Neuronal stem cell (in vitro differentiated cells): ENCODE data around the gene TPI1.
"Not testable (repeated sequence)": the region's sequence is repeated elsewhere in the genome, so short reads cannot be mapped to it uniquely, and the experiment has no call there.

Experiments
- DNase-seq: peaks from one replicate; pipeline ENCODE4 v3.0.0-alpha.2; 2013; ENCODE audit warnings: low spot score
- H2AFZ ChIP-seq: one replicate; pipeline ENCODE4 v1.6.1; 2013; ENCODE audit warnings: mild to moderate bottlenecking, low read length, inconsistent platforms
- H2AK5ac ChIP-seq: 2 replicates; pipeline ENCODE4 v1.6.1; 2013; ENCODE audit warnings: low read depth, mild to moderate bottlenecking, inconsistent platforms, low read length, moderate library complexity, mixed read lengths
- H2BK120ac ChIP-seq: 2 replicates; pipeline ENCODE4 v1.6.1; 2013; ENCODE audit warnings: low read depth, mild to moderate bottlenecking, inconsistent platforms, low read length, moderate library complexity, mixed read lengths
- H2BK12ac ChIP-seq: one replicate; pipeline ENCODE4 v1.6.1; 2013; ENCODE audit warnings: low read length, inconsistent platforms
- H2BK15ac ChIP-seq: 2 replicates; pipeline ENCODE4 v1.6.1; 2013; ENCODE audit warnings: mild to moderate bottlenecking, low read length, inconsistent platforms, mixed read lengths
- H2BK5ac ChIP-seq: one replicate; pipeline ENCODE4 v1.6.1; 2013; ENCODE audit warnings: inconsistent platforms, mild to moderate bottlenecking, low read length, moderate library complexity
- H3K14ac ChIP-seq: one replicate; pipeline ENCODE4 v1.6.1; 2013; ENCODE audit warnings: low read length, inconsistent platforms
- H3K18ac ChIP-seq: 2 replicates; pipeline ENCODE4 v1.6.1; 2013; ENCODE audit warnings: low read length, inconsistent platforms
- H3K23ac ChIP-seq: 2 replicates; pipeline ENCODE4 v1.6.1; 2013; ENCODE audit warnings: low read depth, mild to moderate bottlenecking, mixed read lengths, low read length, inconsistent platforms; ENCODE audit not compliant: poor library complexity
- H3K27ac ChIP-seq: replicated peaks from 3 replicates; pipeline ENCODE4 v1.5.1; 2013; ENCODE audit warnings: low read length, inconsistent platforms
- H3K27me3 ChIP-seq, 3 experiments: 2 replicates each; pipeline ENCODE4 v1.6.1; 2013; ENCODE audit warnings: low read length in 3 of 3, mild to moderate bottlenecking in 2 of 3, inconsistent platforms in 1 of 3, low read depth in 1 of 3, mixed read lengths in 1 of 3, moderate library complexity in 1 of 3; ENCODE audit not compliant: control insufficient read depth in 3 of 3, insufficient read depth in 3 of 3
- H3K36me3 ChIP-seq, 2 donors: replicated peaks in 1 of 2; 2 replicates each; pipeline ENCODE4 v1.6.1; 2013; ENCODE audit warnings: low read length in 2 of 2; ENCODE audit not compliant: control insufficient read depth in 2 of 2, insufficient read depth in 2 of 2
- H3K4ac ChIP-seq: 2 replicates; pipeline ENCODE4 v1.6.1; 2013; ENCODE audit warnings: inconsistent platforms, mild to moderate bottlenecking, low read length, moderate library complexity
- H3K4me1 ChIP-seq, 2 donors: 1 replicate in 1 of 2; 2 replicates in 1 of 2; pipeline ENCODE4 v1.6.1; 2013; ENCODE audit warnings: low read length in 2 of 2, low read depth in 1 of 2; ENCODE audit not compliant: control insufficient read depth in 2 of 2, insufficient read depth in 1 of 2
- H3K4me2 ChIP-seq: one replicate; pipeline ENCODE4 v1.6.1; 2013; ENCODE audit warnings: mild to moderate bottlenecking, low read length, inconsistent platforms; ENCODE audit not compliant: insufficient read depth, poor library complexity, severe bottlenecking
- H3K4me3 ChIP-seq, 2 donors: 2 replicates each; pipeline ENCODE4 v1.5.1; 2013; ENCODE audit warnings: low read length in 2 of 2, mild to moderate bottlenecking in 2 of 2, inconsistent platforms in 1 of 2, moderate library complexity in 1 of 2
- H3K79me1 ChIP-seq: one replicate; pipeline ENCODE4 v1.6.1; 2013; ENCODE audit warnings: low read depth, mild to moderate bottlenecking, inconsistent platforms, low read length, moderate library complexity
- H3K9ac ChIP-seq: one replicate; pipeline ENCODE4 v1.6.1; 2013; ENCODE audit warnings: mild to moderate bottlenecking, low read depth, low read length, inconsistent platforms; ENCODE audit not compliant: poor library complexity
- H3K9me3 ChIP-seq, 2 donors: replicated peaks in 1 of 2; 2 replicates each; pipeline versions ENCODE3 to v1.6.1; 2013; ENCODE audit warnings: low read length in 2 of 2, mild to moderate bottlenecking in 2 of 2, inconsistent platforms in 1 of 2, low read depth in 1 of 2, mixed read lengths in 1 of 2, moderate library complexity in 1 of 2; ENCODE audit not compliant: control insufficient read depth in 2 of 2, insufficient read depth in 1 of 2
- H4K8ac ChIP-seq: one replicate; pipeline ENCODE4 v1.6.1; 2013; ENCODE audit warnings: low read depth, mild to moderate bottlenecking, inconsistent platforms, low read length, moderate library complexity
- H4K91ac ChIP-seq: one replicate; pipeline ENCODE4 v1.6.1; 2013; ENCODE audit warnings: low read length, low read depth, mild to moderate bottlenecking, inconsistent platforms; ENCODE audit not compliant: poor library complexity
- WGBS, 2 donors: extraction: QIAGEN DNeasy Blood & Tissue Kit; methylation state at CpG; one replicate each; pipeline ENCODE4 v1.1.7; 2013; ENCODE audit warnings: missing lambda C conversion rate in 2 of 2, mixed read lengths in 1 of 2; ENCODE audit not compliant: insufficient read length in 2 of 2, insufficient replicate concordance in 1 of 2; ENCODE audit errors: extremely low coverage in 2 of 2; 5-methylcytosine and 5-hydroxymethylcytosine counted together

Gene TPI1

GRCh38 chr12:6888794-6889193, 21.5 kb downstream of the TPI1 start:
- not testable (repeated sequence) for H2AFZ ChIP-seq, H3K14ac ChIP-seq, H2BK120ac ChIP-seq, H3K79me1 ChIP-seq, H3K4me1 ChIP-seq, H3K27ac ChIP-seq, H3K4ac ChIP-seq, H3K4me2 ChIP-seq, H2BK15ac ChIP-seq, H4K8ac ChIP-seq, DNase-seq, H3K18ac ChIP-seq, H3K27me3 ChIP-seq, H4K91ac ChIP-seq, H2BK12ac ChIP-seq, H3K23ac ChIP-seq, H3K9ac ChIP-seq, H2AK5ac ChIP-seq, H3K4me3 ChIP-seq, H2BK5ac ChIP-seq, H3K9me3 ChIP-seq
- WGBS, 2 donors = no CpG with 5 or more reads among the region's 7 CpGs
- peaks cover 2 to 12% of the 10 kb centered on the region in 2 donors for H3K36me3 ChIP-seq

- H3K23ac ChIP-seq, H3K4me1 ChIP-seq, H2BK120ac ChIP-seq, H3K18ac ChIP-seq, H3K9me3 ChIP-seq, H3K4me3 ChIP-seq, H2BK5ac ChIP-seq, H2AK5ac ChIP-seq, H4K91ac ChIP-seq, H3K14ac ChIP-seq, H2BK12ac ChIP-seq, H3K4ac ChIP-seq, H4K8ac ChIP-seq, H3K9ac ChIP-seq, H3K27me3 ChIP-seq, H2BK15ac ChIP-seq, H3K79me1 ChIP-seq, DNase-seq, H3K36me3 ChIP-seq, H2AFZ ChIP-seq, H3K4me2 ChIP-seq: not testable (repeated sequence)
- whole genome bisulfite sequencing, 2 donors = no CpG with 5 or more reads among the region's 21 CpGs
- peak overlapping the region; percentile 70 for H3K27ac ChIP-seq
Measured at GRCh38 chr12:6889775-6890573, 22.6 kb downstream of the TPI1 start.

DNA sequence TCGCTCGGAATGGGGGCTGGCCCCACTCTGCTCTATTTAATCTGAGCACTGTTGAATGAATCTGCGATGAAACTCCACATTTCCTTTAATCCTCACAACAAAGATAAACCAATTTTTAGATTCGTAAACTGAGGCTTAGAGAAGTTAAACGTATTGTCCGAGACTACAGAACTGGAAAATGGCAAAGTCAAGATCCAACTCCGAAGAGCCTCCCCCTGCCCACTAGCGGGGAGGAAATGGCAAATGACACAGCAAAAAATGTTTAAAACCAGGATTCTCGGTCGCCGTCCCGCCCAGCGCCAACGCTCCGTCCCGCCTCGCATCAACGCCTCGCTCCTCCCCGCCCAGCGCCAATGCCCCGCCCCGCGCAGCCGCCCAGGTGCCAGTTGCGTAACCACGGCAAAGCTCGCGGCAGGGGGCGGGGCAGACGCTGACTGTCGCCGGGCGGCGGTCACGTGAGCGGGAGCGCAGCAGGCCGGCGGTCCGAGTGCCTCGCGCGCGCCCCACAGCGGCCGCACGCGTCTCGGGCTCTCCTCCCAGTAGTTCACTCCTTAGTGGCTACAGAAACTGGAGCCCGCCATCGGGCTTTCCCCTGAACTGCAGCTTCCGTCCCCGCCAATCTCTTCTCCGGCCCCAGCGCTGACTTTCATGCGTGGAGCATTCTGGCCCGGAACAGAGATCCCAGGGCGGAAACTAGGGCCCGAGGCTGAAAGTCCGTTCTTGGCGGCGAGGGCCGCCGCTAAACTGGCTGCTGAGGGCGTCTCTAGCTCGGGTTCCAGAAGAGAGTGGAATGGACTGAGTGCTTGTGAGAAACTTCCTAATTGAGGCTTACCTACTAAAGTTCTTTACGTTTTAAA, 23.7 kb downstream of the TPI1 start:
- H3K4me1 ChIP-seq = peaks cover 5 to 7% of the 10 kb centered on the region in 2 donors
- no peak overlapping the region for H2BK15ac ChIP-seq
- H2BK12ac ChIP-seq = no peak overlapping the region
- H3K4ac ChIP-seq = no peak overlapping the region
- H2AFZ ChIP-seq = peak overlapping the region; percentile 95
- H3K27me3 ChIP-seq = no peaks in the 10 kb centered on the region
- peak overlapping the region; percentile 73 for H3K4me2 ChIP-seq
- peak overlapping the region; percentile 76 for H3K27ac ChIP-seq
- no peak overlapping the region for H3K9ac ChIP-seq
- no peak overlapping the region for H4K8ac ChIP-seq
- no peak overlapping the region for H2BK5ac ChIP-seq
- no peak overlapping the region for H3K14ac ChIP-seq
- no peaks in the 10 kb centered on the region for H3K9me3 ChIP-seq
- no peaks in the 10 kb centered on the region for H3K79me1 ChIP-seq
- H3K36me3 ChIP-seq = no peaks in the 10 kb centered on the region
- H2AK5ac ChIP-seq = no peak overlapping the region
- peak overlapping the region; percentile 94 for H3K18ac ChIP-seq
- peak; percentile 96 for DNase-seq
- no CpG with 5 or more reads among the region's 68 CpGs for WGBS, 2 donors
- H3K23ac ChIP-seq = peak overlapping the region; percentile 49
- H4K91ac ChIP-seq = no peak overlapping the region
- H2BK120ac ChIP-seq = no peak overlapping the region
- H3K4me3 ChIP-seq = peak overlapping the region; percentile 32 to 78

DNA sequence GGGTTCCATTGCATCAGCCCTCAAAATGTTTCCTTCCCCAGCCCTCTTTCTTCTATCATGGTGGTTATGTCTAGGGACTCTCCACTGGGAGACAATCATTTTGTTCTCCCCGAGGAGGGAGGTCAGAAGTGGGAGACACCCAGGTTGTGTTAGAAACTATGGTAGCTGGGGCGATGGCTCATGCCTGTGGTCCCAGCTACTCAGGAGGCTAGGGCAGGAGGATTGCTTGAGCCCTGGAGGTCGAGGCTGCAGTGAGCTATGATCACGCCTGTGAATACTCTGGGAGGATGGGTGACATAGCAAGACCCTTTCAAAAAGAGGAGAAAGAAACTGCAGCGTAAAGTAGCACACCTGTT, 24.3 kb downstream of the TPI1 start:
- Histone ChIP-seq H3K18ac (no peak overlapping the region), H3K4me3 (peak overlapping the region in 1 of 2 donors; percentile 78), H2BK120ac (no peak overlapping the region), H3K9me3 (no peaks in the 10 kb centered on the region), H2AFZ (peak overlapping the region; percentile 95), H3K36me3 (no peaks in the 10 kb centered on the region), H3K4ac (no peak overlapping the region), H3K27me3 (no peaks in the 10 kb centered on the region), H2BK5ac (no peak overlapping the region), H3K23ac (no peak overlapping the region), H3K9ac (no peak overlapping the region), H2AK5ac (no peak overlapping the region), H3K4me2 (peak overlapping the region; percentile 73), H3K14ac (no peak overlapping the region), H3K4me1 (peaks cover 5 to 7% of the 10 kb centered on the region in 2 donors), H2BK15ac (no peak overlapping the region), H2BK12ac (no peak overlapping the region), H4K91ac (no peak overlapping the region), H4K8ac (no peak overlapping the region), H3K79me1 (no peaks in the 10 kb centered on the region), H3K27ac (peak overlapping the region; percentile 76)
- no CpG with 5 or more reads among the region's 5 CpGs for WGBS, 2 donors
- no peak for DNase-seq
